Measurements from ENCODE around the gene DPM2.

The DPM2 gene

GRCh38 chr9:127977884-127978647 is 40.4 kb upstream of the DPM2 start:
- ChIA-PET CTCF (interaction anchor here (0.9 to 5.8 kb wide), 5 partner anchors 14 to 58 kb away, joined by 3 to 43 read pairs (median 4); no protein-coding TSS in a partner anchor), POLR2A (interaction anchor here (0.7 to 1.9 kb wide), 4 partner anchors 9 to 120 kb away, joined by 5 to 6 read pairs (median 5); no protein-coding TSS in a partner anchor)
- DNase-seq (ENCODE audit: low read depth, low spot score) = peak; percentile 19
- peak; percentile 25 for TF ChIP-seq CTCF (IDR thresholded peaks at IDR 0.05; ENCODE audit: insufficient read depth, low read length, missing control alignments)
- peak overlapping the region; percentile 76 for H3K4me3 ChIP-seq (ENCODE audit: low read depth, low read length)

GRCh38 chr9:127977009-127977883 is 39.6 kb upstream of the DPM2 start:
- ChIA-PET POLR2A (interaction anchor here (1.5 to 1.6 kb wide), 2 partner anchors 8 to 12 kb away, joined by 5 read pairs; no protein-coding TSS in a partner anchor), CTCF (interaction anchor here (0.9 to 5.8 kb wide), 5 partner anchors 13 to 58 kb away, joined by 3 to 43 read pairs (median 9); no protein-coding TSS in a partner anchor)
- TF ChIP-seq CTCF (IDR thresholded peaks at IDR 0.05; ENCODE audit: insufficient read depth, low read length, missing control alignments) = no peak
- peak overlapping the region; percentile 76 for H3K4me3 ChIP-seq (ENCODE audit: low read depth, low read length)
- no peak for DNase-seq (ENCODE audit: low read depth, low spot score)

GRCh38 chr9:127976498-127976897 is 38.8 kb upstream of the DPM2 start:
- CTCF ChIA-PET = interaction anchor here (2.5 to 3.7 kb wide), 2 partner anchors 33 to 58 kb away, joined by 14 to 18 read pairs; no protein-coding TSS in a partner anchor
- no peak overlapping the region for H3K4me3 ChIP-seq (ENCODE audit: low read depth, low read length)
- POLR2A ChIA-PET = no interaction called here
- DNase-seq (ENCODE audit: low read depth, low spot score) = no peak
- no peak for TF ChIP-seq CTCF (IDR thresholded peaks at IDR 0.05; ENCODE audit: insufficient read depth, low read length, missing control alignments)

DNA sequence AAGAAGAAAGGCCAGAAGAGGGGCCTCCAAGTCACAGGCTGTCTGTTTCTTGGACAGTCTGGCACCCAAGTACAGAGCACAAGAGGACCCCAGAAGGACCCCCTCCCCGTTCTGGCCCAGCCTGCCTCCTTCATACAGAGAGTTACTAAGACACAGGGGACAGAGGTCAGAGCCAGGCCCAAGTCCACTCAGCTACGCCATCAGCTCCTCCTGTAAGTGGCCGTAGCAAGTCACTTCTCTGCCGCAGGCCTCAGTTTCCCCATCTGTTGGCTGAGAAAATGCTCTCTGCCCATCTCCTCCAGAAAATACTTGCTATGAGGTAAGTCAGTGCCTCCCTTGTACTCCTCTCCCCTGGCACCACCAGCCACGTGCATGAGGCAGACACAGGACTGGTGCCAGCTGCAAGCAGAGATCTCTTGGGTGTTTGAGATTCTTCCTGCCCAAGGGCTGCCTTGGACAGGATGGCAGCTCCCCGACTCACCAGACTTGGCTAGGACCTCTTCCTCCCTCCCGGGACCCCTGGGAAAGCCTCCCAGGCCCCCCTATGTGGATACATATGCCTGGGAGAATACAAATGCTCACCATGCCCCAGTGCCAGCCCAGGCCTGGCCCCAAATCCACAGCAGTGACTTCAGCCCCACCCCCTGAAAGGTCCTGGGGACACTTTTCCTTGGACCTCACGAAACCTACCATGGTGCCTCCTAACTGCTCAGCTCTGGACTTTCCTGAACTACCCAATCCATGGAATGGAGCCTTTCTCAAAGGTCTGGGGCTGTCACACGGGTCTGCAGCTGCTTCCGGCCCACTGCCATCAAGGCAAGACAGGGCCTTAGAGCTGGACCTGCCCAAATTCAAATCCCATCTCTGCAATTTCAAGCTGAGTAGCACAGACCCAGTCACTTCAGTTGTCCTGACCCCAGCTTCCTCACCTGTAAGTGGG is 38.0 kb upstream of the DPM2 start:
- POLR2A ChIA-PET = no interaction called here
- no peak for TF ChIP-seq CTCF (IDR thresholded peaks at IDR 0.05; ENCODE audit: insufficient read depth, low read length, missing control alignments)
- DNase-seq (ENCODE audit: low read depth, low spot score) = no peak
- CTCF ChIA-PET = interaction anchor here (1.0 to 3.7 kb wide), 4 partner anchors 14 to 150 kb away, joined by 3 to 18 read pairs (median 9); no protein-coding TSS in a partner anchor
- no peak overlapping the region for H3K4me3 ChIP-seq (ENCODE audit: low read depth, low read length)

DNA sequence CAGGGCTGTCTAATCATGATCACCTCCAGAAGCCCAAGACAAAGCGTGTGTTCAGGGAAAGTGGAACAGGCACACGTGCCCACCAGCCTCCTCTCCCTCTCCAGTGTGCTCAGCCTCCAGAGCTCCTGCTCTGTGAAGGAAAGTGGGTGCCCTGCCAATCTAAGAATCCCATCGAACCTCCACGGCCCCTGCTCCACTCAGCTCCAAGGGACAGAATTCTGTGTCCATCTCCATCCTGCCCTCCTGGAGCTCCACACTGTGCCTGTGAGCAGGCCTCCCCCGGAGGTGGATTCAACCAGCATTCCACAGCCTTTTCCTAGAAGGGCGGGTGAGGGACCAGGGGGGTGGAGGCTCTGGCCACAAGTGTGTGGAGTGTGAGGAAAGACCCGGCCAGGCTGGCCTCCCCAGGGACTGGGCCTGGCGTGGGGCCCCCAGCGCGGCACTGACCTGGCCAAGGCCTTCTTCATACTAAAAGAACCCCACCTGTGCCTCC is 37.2 kb upstream of the DPM2 start:
- H3K4me3 ChIP-seq (ENCODE audit: low read depth, low read length) = no peak overlapping the region; the same call in 1 of the 2 replicates
- TF ChIP-seq CTCF (IDR thresholded peaks at IDR 0.05; ENCODE audit: insufficient read depth, low read length, missing control alignments) = no peak
- POLR2A ChIA-PET = no interaction called here
- DNase-seq (ENCODE audit: low read depth, low spot score) = no peak
- CTCF ChIA-PET = interaction anchor here (1.0 to 3.7 kb wide), 4 partner anchors 13 to 150 kb away, joined by 3 to 18 read pairs (median 9); no protein-coding TSS in a partner anchor
